ENCODE results near the gene EDARADD. TPM values are rescaled to one million over a fixed set of nuclear protein-coding genes. Genes with fewer than 3 reads are reported as not detected.
"Not testable (repeated sequence)": the region's sequence is repeated elsewhere in the genome, so short reads cannot be mapped to it uniquely, and the experiment has no call there.

Gene EDARADD
- total RNA-seq, 1 donor from 2014 or later: 10.4 TPM

DNA sequence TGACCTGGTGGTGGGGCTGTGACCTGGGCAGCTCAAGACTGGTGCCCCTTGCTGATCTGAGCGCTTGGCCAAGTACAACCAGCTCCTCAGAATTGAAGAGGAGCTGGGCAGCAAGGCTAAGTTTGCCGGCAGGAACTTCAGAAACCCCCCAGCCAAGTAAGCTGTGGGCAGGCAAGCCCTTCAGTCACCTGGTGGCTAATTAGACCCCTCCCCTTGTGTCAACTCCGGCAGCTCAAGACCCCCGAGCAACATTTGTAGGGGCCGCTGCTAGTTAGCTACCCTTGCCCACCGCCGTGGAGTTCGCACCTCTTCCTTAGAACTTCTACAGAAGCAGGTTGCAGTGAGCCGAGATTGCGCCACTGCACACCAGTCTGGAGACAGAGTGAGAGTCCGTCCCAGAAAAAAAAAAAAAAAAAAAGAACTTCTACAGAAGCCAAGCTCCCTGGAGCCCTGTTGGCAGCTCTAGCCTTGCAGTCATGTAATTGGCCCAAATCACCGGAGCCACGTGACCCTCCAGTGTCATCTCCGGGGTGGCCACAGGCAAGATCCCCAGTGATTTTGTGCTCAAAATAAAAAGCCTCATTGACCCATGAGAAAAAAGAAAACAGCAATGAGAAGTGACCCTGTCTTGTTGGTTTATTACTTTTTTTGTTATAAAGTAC lies 90.4 kb downstream of the EDARADD start:
- intact Hi-C loops (cut with micrococcal nuclease): no loop called here

DNA sequence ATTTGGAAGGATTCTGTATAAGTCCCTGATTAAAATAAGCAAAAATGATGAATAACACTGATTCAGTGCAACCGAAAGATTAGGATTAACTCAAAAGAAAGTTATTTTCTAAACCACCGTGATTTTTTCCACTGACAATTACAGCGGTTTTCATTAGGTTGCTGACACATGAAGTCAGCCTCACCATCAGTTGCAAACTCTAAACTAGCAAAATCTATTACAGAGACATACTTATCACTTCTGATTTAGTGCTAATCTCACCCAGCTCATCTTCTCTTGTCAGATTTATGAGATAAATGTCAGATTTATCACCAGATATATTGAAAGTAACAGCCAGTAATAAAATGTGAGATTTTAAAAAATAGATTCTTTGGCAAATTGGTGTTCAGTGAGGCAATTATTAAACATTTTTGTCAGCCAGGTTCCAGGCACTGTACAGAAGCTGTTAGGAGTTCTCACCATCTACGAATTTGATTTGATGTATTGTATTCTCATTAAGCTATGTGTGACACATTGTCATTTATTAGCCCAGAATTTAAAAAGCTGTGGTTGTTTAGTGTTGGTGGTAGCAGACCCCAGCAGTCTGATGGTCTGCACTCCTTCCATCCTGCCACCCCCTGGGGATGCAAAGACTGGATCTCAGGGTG lies 92.4 kb downstream of the EDARADD start:
- intact Hi-C loops (cut with micrococcal nuclease): no loop called here

DNA sequence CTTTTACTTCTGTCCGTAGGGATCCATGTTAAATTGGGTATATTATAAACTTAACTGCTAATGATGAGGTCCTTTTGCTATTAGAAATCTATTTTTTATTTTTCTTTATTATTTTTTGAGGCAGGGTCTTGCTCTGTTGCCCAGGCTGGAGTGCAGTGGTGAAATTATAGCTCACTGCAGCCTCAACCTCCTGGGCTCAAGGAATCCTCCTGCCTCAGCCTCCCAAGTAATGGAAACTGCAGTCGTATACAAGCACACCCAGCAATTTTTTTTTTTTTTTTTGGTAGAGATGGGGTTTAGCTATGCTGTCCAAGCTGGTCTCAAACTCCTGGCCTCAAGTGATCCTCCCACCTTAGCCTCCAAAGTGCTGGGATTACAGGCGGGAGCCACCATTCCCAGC lies 95.1 kb downstream of the EDARADD start:
- intact Hi-C loops (cut with micrococcal nuclease): not testable (repeated sequence)

DNA sequence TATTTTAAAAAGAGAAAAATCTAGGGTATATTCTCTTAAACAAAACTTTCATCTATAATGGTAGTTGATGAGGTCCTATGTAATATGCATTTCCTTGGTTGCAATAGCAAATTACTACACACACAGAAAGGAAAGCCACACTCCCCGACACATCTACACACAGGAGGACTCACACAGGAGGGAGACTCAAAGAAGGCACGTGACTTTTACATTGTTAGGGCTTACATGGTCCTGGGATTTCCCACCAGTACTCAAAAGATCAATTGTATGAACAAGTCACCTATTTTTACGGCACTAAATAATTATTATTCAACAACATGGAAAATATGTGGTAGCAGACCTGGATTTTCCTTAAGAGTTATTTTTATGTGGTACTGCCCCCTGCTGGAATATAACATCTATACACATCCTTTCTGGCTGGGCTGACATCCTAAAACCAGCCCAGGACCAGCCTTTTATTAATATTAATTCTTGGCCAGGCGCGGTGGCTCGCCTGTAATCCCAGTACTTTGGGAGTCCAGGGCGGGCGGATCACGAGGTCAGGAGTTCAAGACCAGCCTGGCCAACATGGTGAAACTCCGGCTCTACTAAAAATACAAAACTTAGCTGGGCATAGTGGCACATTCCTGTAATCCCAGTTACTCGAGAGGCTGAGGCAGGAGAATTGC lies 95.8 kb downstream of the EDARADD start:
- intact Hi-C loops (cut with micrococcal nuclease): loop anchor here (1.0 kb wide), 2 partner anchors 381 to 387 kb away; no protein-coding TSS in a partner anchor

DNA sequence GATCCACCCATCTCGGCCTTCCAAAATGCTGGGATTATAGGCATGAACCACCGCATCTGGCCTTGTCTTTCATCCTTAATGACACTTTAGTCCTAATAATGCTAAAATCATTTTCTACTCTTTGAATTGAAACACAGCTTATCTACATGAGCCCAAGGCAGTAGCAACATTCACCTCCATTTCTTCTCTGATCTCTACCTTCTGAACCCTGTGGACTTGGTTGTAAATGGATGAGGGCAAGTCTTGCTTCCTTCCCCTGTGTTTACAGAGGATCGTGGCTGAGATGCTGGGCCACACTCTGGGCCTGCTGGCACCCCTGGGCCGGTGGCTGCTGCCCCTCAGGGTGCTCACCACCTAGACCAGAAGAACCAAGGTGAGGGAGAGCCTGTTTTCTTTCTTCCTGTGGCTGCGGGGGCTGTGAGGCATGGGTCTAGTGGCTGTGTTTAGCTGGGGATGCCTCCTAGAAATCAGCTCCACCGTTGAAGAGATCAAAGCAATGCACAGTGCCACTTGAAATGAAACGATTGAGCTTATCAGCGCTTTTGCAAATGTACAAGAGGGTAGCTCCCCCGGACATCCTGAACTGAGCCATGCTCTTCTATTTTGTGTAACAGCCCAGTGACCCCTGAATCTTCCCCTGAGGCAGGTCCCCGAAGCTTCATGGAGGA lies 97.5 kb downstream of the EDARADD start:
- intact Hi-C loops (cut with micrococcal nuclease): no loop called here

DNA sequence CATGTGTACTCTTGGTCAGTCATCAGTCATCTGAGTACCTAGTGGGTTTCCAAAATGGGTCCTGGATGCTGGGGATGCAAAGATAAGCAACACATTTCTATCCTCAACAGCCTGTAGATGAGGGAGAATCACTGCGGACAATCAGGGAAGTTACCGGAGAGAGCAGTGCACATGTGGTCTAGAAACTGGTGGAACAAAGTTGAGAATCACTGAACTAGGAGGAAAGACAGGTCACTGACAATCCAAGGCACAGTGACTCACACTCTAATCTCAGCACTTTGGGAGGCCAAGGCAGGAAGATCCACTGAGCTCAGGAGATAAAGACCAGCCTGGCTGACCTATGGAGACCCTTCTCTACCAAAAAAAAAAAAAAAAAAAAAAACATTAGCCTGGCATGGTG lies 98.3 kb downstream of the EDARADD start:
- intact Hi-C loops (cut with micrococcal nuclease): no loop called here

DNA sequence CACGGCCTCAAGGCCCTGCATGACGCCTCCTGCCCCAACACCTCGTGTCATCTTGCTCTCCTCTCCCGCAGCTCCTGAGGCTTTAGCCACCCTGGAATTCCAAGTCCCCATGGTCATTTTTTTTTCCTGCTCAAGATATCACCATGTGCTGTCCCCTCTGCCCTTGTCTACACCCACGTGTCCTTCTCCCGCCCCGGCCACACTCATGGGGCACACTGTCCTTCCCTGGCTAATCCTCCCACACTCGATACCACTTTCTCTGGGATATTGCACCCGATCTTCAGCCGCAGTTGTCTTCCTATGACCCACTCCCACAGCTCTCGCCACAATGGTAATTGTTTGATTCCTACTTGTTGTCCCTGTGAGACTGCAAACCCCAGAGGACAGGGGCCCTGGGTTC lies 100.0 kb downstream of the EDARADD start:
- intact Hi-C loops (cut with micrococcal nuclease): no loop called here

DNA sequence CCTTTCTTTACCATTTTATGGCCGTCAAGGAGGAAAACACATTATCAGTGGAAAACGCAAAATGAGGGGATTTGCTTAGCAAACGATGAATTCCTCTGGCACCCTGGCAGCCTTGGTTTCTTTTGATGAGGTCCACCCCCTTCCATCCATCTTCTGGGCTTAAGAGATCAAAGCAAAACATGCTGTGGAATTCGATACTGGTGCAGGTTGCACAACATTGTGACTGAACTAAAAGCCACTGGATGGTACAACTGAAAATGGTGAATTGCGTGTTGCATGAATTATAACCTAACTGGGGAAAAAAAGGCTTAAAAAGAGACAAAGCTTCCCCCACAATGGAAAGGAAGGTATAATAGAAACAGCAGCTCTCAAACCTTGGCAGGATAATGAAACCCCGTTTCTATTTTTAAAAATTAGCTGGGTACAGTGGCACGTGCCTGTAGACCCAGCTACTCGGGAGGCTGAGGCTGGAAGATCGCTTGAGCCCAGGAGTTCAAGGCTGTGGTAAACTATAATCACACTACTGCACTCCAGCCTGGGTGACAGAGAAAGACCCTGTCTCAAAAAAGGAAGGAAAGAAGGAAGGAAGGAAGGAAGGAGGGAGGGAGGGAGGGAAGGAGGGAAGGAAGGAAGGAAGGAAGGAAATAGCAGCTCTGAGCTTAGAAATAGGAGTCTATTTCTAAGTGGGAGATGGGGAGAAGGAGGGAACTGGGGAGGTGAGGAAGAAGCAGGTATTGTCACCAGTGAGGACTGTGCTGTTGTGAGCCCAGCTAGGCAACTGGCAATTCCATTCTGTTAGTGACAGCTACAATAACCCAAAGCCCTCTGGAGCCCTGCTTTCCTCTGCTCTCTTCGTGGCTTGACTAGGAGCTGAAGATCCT lies 100.7 kb downstream of the EDARADD start:
- intact Hi-C loops (cut with micrococcal nuclease): no loop called here

DNA sequence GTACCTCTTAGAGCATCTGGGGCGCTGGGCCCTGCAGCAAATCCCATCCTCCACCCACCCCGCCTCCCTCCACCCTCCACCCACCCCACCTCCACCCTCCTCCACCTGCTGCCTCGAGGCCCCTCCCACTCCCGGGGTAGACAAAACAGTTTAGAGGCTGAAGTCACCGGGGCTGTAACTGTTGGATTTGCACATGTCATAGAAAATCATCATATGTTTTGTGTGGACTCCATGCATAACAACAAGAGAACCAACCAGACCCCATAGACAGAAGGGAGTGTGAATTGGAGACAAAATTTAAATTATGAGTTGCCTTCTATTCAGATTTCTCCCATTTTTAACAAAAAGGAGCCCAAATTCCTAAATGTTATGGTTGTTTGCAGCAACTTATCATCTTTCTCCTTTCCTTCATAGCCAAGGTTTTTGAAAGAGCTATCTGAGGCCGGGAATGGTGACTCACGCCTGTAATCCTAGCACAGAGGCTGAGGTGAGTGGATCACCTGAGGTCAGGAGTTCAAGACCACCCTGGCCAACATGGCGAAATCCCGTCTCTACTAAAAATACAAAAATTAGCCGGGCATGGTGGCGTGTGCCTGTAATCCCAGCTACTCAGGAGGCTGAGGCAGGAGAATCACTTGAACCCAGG lies 101.5 kb downstream of the EDARADD start:
- intact Hi-C loops (cut with micrococcal nuclease): no loop called here

DNA sequence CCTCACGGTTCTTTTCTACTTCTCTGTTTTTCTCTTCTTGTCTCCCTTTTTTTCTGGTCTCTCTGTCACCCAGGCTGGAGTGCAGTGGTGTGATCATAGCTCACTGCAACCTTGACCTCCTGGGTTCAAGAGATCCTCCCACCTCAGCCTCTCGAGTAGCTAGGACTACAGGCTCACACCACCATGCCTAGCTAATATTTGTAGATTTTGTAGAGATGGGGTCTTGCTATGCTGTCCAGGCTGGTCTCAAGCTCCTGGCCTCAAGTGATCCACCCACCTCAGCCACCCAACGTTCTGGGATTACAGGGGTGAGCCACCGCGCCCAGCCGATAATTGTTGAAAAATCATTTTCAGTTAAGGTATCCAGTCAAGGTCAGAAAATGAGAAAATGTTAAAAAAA lies 103.8 kb downstream of the EDARADD start:
- intact Hi-C loops (cut with micrococcal nuclease): no loop called here

DNA sequence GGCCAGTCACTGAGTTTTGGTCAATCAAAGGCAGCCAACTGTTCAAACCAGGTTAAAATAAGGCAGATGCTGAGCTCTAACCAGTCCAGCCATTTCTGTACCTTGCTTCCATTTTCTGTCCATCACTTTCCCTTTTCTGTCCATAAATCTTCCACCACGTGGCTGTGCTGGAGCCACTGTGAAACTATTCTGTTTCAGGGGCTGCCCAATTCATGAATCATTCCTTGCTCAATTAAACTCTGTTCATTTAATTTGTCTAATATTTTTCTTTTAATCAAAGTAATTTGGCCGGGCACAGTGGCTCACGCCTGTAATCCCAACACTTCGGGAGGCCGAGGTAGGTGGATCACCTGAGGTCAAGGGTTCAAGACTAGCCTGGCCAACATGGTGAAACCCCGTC lies 107.0 kb downstream of the EDARADD start:
- intact Hi-C loops (cut with micrococcal nuclease): no loop called here

DNA sequence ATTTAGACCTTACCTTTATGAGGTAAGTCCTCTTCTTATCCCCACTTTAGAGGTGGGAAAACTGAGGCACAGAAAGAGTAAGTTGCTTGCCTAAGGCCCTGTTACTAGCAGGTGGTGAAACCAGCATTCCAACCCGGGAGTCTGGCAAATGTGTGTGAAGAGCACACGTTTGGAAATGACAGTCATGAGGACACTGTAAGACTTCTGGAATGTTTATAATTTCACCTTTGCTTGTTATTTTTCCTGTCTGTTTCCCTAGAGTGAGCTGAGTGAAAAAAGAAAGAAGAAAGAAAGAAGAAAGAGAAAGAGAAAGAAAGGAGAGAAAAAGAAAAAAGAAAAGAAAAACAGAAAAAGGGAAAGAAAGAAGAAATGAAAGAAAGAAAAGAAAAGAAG lies 108.5 kb downstream of the EDARADD start:
- intact Hi-C loops (cut with micrococcal nuclease): no loop called here

DNA sequence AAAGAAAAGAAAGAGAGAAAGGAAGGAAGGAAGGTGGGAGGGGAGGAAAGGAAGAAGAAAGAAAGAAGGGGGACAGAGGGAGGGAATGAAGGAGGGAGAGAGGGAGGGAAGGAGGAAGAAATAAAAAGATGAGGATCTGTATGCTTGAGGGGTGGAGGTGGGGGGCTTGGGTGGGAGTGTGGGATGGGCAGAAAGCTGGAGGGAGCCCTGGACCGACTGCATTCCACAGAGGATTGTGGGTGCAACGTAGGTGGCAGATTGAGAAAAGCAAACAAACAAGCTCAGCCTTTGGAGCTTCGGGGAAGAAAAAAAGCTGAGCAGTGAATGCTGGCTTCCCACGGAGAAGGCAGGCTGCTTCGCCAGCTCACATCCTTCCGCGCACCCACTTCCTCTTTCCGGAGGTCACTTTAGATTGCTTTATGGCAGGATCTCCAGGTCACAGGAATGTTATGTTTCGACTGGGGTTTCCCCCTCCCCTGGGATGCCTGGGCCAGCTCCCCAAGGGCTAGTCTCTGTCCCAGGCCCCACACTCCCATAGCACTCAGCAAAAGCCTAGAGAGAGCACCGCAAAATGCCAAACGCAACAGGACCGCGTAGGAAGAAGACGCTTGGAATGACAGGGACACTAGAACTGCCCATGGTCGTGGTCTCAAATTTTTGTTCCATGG lies 109.0 kb downstream of the EDARADD start:
- intact Hi-C loops (cut with micrococcal nuclease): no loop called here

DNA sequence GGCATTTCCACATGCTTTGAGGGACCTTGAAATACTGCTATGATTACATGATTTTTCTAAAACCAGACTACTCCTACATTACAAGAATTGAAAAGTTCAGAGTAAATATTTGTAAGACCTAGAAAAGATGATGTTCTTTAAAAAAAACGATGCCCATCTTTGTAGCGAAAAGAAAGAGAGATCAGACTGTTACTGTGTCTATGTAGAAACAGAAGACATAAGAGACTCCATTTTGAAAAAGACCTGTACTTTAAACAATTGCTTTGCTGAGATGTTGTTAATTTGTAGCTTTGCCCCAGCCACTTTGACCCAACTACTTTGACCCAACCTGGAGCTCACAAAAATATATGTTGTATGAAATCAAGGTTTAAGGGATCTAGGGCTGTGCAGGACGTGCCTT lies 110.3 kb downstream of the EDARADD start:
- intact Hi-C loops (cut with micrococcal nuclease): not testable (repeated sequence)

DNA sequence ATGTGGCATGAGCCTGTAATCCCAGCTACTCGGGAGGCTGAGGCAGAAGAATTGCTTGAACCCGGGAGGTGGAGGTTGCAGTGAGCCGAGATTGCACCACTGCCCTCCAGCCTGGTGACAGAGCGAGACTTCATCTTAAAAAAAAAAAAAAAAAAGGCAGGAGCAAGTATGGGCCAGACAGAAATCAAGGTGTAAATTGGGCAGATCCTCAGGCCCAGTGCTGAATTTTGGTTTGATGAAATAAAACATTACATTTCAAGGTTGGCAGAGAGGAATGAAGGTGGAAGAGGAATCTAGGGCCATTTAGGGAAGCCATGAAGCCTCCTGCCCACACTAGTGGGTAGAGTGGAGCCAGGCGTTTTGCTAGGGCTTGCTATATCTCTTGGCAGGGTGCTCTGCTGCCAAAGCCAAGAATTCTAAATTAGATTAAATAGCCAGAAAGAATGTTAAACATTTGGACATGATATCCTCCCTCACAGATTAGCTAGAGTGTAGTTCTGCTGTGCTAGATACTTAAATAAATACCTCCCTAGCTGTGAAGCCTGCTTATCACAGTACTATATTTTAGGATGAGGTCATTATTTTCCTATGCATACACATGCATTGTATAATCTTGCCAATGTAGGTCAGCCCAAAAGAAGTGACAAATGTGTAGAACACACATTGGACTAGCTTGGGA lies 113.1 kb downstream of the EDARADD start:
- intact Hi-C loops (cut with micrococcal nuclease): no loop called here

DNA sequence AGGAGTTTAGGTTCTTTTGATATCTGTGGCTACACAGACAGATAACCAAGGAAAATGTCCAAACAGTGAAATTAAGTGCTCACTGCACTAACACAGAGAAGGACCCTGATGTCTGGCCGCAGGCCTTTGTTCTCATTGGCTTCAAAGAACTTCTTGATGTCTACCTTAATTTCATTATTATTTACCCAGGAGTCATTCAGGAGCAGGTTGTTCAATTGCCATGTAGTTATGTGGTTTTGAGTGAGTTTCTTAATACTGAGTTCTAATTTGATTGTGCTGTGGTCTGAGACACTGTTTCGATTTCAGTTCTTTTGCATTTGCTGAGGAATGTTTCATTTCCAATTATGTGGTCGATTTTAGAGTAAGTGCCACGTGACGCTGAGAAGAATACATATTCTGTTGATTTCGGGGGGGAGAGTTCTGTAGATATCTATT lies 114.5 kb downstream of the EDARADD start:
- intact Hi-C loops (cut with micrococcal nuclease): no loop called here

DNA sequence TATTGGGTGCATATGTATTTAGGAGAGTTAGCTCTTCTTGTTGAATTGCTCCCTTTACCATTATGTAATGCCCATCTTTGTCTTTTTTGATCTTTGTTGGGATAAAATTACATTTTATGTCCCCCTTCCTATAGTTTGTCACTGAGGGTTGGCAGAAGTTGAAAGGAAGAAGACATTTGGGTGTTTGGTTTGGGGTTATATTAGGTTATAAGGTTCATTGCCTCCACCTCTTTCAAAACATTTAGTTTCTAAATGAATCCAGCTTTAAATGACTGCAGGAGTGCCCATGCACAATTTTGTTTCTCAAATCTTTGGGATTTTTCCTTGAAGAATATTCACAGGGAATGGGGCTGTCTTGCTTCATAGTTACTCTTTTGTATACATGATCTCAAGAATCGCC lies 115.1 kb downstream of the EDARADD start:
- intact Hi-C loops (cut with micrococcal nuclease): no loop called here

DNA sequence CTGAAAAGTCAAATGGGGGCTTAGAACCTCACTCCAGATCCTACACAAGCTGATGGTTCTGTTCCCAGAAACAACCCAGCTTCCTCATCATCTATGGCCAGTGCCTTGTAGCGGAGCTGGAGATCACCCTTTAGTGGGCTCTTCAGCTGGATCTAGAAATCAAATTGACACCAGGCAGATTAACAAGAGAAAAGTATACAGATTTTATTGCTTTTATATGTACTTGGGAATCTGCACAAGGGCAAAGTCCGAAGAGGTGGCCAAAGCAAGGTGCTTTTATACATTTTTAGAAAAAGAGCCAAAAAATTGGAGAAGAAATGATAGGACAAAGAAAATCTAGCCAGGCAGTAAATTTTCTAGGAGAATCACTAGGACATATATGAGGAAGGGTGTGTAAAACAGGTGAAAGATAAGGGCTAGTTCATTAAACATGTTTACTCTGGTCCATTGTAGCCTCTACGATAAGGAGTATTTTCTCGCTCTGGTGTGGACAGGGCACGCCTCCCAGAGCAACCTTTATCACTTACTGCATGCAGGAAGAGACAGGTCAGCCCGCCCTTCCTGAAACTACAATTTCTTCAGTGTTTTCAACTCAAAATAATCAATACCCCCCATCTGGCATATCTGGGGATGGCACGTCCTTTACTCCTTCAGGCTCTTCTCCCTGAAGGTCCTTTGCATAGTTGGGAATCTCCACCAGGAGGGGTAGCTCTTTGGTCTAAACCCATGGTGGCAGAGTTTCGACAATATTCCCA lies 115.7 kb downstream of the EDARADD start:
- intact Hi-C loops (cut with micrococcal nuclease): no loop called here
